DMS53 treated with DMSO at 0.1 percent for 48 hours (cell line): ENCODE results near the gene SLCO2A1.

Source experiments
- DNase-seq: peaks from one replicate; lab custom pipeline; 2025; ENCODE audit not compliant: unreplicated experiment; lab: John Stamatoyannopoulos, UW

SLCO2A1 gene

DNA sequence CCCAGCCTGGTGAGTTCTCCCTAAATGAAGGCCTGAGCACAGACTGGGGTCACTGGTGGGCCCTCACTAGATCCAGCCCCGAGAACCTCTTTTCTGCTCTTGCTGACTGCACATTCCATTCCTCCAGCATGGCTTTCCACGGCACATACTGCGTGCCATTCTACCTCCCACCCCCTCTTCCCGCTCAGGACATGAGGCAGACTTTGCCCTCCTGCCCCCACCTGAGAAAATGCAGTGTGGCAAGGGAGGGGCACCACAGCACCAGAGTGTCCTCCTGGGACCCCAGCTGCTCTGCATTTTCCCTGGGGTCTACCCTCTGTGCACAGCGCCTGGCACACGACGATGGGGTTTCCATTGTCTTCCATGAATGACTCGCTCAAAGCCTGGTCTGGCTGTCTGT, 6.1 kb upstream of the SLCO2A1 start:
- DNase-seq = no peak

DNA sequence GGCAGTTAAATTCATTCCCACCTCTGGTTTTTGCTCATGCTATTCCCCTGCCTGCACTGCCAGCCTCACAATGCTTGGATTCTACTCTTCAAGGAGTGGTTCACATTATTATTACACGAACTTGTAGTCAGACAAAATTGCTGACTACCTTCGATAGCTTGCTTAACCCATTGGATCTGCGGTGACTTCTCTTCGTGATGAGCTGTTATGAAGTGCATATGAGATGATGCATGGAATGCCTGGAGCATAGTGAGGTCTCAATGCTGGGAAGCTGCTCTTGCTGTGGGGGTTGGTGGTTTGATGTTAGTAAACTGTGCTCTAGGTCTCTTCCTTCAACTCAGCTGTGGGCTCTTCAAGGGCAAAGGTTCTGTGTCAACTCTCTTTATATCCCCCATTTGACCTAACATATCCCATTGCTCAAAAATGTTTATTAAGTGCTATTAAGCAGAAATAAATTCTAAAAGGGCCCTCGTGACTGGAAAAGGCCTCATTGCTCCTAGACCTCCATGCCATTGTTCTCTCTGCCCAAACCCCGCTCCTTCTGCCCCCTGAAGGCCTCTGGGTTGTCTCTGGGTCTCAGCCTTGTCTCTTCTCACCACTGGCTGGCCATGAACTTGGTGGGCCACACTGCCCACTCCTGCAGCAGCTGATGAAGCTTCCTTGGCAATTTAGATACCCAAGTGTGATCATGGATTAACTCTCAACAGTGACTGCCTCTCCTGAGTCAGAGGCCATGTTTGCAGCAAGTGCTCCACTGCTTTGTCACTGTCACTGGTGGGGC, 4.5 kb upstream of the SLCO2A1 start:
- DNase-seq = no peak

DNA sequence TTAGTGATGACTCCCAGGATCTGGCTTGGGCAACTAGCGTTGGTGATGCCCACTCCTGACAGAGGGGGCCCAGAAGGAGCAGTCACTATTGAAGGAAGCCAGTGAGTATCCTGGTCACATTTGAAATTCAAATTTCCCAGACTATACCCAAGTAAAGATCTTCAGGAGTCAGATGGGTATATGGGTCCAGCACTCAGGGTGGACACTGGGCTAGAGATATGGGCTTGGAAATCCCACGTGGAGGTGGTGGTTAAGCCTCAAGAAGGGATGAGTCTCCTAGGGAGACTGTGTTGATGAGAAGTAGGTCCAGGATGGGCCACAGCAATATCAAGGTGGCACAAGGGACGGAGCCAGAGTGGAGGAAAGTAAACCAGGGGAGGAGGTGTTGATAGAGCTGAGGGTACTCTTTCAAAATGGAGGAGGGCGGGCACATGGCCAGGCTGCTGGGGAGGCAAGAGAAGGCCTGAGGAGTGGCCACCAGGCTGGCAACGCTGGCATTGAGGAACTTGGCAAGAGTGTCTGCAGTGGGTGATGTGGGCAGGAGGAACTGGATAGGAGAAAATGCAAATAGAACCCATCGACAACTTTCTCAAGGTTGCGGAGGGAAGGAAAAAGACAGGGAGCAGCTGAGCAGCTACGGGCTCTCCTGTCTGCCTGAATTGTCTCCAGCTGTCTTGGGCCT, 3.7 kb upstream of the SLCO2A1 start:
- DNase-seq = no peak

DNA sequence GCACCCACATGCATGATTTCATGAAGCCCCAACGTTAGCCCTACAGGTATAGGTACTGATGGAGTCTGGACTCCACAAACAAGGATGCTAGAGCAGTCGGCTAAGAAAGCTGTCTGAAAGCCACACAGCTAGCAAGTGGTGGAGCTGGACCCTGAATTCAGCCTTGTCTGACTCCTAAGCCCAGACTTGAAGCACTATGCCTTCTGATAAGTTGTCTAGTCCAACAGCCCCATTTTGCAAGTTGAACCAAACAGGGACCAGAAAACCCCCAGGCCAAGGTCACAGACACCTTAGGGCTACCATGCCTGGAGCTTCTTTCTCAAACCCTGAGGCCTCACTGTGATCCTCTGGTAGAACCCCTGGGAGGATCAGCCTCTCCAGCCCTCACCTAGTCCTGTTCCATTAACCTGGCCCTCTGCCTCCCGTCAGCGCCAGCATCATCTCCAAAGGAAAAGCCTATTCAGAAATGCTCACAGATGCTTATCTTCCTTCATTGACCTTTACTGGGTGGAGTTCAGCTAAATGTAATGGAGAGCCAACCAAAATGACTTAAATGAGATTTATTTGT, 1.7 kb upstream of the SLCO2A1 start:
- no peak for DNase-seq

DNA sequence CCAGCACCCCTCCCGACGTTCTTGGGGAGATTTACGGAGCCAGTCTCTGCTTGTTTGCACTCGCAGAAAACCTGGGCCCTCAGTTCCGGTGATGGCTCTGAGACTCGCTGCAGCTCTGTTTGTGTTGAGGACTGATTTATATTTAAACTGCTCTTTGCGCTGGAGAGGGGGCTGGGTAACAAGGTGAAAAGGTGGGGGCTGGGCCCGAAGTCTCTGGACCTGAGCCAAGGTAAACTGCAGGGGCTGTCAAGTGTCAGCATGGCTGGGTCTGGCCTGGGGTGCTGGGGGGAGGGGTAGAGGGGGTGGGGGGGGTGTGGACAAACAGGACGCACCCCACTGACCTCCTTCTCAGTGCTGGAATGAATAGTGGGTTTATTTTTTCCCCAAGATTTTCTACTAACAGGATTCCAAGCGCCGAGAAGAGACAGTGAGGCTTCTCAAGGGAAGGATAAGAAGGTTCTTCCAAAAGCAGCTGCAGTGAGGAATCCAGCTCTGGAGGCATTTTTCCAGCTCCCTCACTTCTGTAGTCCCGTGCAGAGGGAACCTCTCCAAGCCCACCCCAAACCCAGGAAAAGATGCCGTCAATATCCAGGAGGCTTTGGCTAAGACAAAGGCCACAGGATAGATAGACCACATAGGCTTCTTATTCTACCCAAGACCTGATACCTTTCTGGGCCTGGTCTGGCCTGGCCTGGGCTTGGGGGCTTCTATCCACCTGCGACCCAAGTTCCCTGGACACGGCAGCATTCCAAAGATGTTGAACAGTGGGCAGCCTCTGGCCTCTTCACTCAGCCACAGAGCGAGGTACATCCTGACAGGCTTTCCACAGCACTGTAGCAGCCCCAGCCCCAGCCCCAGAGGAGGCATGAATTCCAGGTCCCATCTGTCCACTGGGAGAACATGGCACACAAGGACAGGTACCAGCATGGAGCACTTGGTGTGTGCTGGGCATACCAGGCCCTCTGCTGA, 938 bp upstream of the SLCO2A1 start:
- DNase-seq = peak; percentile 23

DNA sequence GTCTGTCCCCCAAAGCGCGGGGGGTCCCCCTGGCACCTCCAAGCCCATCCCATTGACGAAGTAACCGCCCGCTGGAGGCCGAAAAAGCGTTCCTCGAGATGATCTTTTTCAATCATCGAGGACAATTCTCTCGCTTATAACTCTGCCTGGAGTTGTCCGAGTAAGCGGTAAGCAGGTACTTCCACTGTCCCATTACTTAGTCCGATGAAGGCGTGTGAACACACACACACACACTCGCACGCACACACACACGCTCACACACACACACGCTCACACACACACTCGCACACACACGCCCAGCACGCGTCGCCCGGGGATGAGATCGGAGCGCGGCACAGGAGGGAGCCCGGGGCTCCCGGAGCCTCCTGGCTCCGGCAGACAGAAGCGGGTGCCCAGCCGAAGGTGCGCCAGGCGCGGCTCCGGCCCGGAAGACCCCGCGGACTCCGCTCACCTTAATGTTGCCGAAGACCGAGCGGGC, 430 bp downstream of the SLCO2A1 start:
- DNase-seq = no peak

DNA sequence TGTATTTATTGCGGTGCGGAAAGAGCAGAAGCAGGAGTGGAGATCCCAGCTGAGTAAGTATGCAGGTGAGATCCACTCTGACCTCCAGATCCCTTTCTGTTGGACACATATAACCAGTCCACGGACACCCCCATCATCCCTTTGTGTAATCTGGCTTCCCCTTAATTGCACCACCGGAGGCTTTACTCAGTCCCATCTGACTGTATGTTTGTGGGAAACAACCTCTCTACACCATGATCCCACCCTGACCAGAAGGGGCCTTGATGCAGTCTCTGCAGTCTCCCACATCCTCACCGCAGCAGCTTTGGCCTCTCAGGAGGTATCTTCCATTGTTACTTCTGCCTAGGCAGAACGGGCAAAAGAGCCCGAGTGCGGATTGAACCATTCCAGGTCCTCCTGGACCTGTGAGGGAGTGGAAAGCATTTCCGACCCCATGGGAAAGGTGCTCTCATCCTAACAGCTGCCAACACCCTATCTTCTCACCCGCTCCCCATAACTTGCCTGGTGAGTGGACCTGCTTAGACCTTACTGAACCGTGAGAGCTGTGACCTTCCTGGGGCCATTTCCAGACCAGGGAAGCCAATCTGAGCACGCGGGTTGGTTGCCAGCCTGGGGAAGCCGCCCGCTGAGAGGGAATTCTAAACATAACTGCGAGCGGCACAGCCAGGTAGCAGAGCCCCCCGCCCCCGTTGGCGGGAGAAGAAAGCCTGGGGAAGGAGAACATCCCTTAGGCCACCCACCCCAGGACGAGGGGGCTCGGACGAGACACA, 1.1 kb downstream of the SLCO2A1 start:
- no peak for DNase-seq

DNA sequence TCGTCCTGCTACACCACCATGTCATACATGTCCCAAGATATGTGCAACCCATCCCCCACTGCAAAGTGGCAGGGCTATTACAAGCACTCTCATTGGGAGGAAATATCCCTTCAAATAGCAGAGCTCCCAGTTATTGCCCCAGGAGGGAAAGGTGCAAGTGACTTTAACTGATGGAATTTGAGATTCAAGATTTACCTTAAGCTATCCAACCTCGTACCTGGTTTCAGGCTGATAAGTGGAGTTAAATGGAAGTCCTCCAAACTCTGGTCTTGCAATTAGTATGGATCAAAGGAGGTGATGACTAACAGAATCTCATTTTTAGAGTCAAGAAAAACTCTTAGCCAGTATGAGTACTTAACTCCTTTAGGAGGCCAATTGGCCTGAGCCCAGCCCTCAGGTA, 2.1 kb downstream of the SLCO2A1 start:
- DNase-seq = no peak

DNA sequence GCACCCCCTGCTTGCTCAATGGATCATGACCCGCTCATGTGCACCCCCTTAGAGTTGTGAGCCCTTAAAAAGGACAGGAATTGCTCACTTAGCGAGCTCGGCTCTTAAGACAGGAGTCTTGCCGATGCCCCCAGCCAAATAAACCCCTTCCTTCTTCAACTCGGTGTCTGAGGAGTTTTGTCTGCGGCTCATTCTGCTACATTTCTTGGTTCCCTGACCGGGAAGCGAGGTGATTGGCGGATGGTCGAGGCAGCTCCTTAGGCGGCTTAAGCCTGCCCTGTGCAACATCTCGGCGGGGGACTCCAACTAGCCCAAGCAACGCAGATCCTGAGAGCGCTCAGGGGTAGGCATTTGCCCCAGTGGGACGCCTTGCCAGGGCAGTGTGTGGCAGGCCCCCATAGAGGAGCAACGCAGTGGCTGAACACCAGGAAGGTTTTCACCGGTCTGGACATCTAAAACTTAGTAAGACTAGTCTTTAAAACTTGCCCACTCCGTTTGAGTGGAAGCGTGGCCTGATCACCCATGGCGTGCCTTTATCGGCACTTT, 9.5 kb downstream of the SLCO2A1 start:
- DNase-seq = no peak

DNA sequence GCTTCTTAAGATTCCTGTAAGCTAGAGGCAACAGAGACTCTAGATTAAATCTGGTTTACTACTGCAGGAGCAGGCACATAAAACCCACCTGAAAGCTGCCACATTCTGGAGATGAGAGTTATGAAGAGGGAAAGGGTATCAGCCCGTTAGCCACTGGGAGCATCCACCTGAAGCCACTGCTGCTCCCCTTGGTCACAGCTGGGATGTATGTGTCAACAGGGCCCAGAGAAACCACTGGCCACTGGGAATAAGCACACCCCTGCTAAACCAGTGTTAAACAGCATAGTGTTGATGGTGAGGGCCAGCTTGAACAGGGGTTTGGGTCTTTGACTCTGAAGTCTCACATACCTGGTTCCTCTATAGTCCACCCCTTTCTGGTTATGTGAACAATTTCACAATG, 10.9 kb downstream of the SLCO2A1 start:
- DNase-seq = no peak

DNA sequence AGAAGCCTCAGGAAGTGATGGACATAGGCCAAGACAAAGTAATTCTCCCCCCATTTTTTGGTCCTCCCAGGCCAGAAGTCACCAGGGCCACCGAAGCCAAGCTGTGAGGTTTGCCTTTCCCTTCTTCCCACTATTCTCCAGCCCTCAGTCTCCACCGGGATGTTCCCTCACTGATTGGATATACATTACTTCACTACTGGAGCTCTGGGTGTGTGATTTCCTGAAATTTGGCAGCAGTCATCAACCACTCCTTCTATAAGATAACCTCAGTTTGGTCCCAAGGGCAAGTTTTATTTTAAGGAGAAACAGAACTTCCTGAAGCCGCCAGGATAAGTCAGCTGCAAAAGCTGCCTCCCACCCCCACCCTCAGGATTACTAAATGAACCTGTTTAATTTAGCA, 11.3 kb downstream of the SLCO2A1 start:
- no peak for DNase-seq

DNA sequence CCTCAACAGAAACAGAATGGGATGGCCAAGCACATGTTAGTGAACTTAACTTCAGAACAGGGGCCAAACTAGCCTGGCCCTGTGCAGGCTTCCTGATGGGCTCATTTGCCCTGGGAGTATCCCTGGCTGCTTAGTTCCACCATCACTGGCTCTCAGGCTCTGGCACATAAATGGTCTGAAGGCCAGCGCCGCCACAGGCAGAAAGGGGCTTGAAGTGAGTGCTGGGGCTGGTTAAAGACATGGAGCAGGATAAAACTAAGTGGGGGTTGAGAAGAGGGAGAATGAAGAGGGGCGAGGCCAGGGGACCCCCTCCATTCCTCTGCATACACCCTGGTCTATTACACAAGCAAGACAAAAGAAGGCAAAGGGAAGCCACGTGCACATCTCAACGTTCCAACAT, 12.2 kb downstream of the SLCO2A1 start:
- no peak for DNase-seq

DNA sequence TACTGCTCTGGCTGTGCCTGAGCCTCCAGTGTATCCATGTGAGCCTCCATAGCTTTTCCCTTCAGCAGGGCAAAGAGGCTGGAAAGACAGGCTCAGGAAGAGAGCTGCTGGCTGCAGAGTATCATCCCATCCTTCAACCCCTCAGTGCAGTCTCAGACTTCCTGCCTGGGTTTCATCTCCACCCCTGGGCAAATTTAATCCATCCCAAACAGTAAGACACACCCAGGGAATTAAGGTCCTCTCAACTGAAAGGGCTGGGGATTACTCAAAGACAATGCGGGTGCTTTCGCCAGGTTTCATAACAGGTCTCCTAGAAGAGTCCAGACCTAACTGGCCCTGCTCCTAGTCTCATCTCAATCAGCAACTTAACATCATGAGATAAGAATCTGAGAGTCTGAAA, 15.5 kb downstream of the SLCO2A1 start:
- DNase-seq = no peak

DNA sequence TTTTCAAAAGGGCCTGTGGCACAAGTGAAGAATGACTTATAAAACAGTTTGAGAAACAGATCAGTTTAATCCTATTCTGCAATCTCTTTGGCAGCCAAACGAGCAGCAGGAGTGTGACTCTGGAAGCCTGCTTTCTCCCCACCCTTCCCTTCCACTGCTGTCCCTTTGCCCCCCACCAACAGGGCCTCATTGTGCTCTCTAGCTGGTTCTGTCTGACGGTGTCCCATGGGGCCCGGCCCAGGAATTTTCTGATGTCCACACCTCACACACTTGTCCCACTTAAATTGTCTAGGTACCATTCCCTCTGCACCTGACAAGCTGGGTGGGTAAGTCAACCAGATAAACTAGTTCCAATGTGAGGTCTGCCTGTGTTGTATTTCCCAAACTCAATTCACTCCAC, 16.4 kb downstream of the SLCO2A1 start:
- DNase-seq = no peak

DNA sequence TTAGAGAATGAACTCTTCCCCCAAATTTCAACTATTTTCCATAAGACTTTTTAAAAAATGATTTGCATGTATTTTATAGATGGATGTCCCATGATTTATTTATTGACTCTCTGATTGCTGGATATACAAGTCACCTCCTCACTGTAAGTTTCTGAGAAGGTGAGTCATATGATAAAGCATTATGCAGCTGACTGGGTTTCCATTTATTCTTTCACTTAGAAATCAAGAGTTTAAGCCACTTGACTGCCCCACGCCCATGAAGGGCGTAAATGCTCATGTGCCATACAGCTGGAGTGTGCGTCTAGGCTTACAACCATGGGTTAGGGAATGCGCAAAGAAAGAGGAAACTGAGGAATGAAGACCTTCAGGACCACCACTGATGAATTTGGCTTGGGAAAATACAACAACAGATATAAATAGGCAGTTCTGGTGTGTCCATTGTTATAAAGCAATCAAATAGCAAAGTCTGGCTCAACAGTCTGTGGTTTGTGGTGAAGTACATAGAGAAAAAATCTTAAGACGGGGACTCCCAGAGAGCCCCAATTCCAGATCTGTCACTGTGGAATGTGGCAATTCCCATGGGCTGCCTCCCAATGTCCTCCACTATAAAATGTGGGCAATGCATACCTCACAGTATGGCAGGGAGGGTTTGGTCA, 20.3 kb downstream of the SLCO2A1 start:
- DNase-seq = no peak

DNA sequence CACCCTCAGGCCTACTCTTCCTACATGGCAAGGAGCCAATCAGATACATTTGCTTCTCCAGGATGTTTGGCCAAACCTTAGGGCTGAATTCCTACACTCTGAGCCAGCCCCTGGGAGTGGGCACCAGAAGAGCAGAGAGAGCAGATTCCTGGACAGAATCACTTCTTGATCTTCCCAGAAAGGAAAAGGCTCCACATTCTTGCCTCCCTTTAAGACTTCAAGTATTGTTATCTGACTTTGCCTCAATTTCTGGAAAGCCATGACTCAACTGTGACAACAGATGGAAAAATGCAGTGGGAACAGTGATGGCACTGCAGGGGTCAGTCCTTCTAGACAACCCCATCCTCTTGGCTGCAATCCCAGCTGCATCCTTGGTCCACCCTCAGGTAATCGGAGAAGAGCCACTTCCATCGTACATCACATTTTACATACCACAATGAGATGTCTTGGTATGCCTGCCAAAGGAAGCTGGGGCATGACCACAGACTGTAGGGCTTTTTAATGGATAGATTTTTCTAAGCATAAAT, 21.0 kb downstream of the SLCO2A1 start:
- no peak for DNase-seq

DNA sequence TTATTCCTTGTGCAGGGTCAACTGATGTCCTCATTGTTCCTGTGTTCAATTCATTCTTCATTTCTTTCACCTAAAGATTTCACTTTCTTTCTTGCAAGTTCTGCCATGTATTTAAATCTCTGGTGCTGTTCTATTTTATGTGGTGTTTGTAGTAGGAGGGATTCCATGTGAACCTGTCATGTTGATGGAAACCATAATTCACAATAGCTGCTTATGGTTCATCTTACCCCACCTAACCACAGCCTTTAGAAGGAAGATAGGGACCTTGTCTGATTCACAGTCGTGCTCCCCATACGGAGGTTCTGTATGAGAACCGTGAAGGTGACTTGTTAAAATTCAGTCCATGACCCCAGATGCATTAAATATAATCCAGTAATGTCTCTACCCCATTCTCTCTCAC, 21.9 kb downstream of the SLCO2A1 start:
- no peak for DNase-seq

DNA sequence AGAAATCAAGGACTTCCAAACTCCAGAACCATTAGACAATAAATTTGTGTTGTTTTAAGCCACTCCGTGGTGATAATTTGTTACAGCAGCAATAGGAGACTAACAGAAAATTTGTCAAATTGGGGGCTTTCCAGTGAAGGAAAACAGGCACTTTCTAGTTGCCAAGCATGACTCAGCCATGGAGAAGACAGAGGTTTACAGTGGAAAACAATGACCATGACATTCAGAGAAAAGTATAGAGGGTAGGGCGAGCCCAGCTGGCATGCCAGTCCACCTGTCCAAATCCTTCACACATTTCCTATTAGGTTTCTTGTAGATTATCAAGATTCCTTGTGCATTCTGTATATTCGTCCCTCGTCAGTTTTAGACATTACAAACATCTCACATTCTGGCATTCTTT, 24.9 kb downstream of the SLCO2A1 start:
- no peak for DNase-seq

DNA sequence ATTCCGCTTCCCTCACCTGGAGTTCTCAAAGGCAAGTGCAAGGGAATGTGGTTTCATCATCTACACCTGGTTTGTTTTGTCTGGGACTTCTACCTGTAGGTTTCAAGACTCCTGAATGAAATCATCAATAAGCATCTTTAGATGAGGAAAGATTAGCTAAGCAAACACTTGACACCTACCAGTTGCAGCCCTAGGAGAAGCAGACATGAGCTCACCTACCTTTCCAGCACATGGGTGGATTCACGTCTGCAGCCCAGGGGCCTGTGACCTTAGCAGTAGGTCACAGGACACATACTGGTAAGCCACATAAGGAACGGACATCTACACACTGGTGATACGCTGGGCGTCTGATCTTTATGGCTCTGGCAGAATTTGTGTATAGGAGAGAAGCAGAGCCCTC, 26.7 kb downstream of the SLCO2A1 start:
- no peak for DNase-seq
